C4-2B (cell line): Measurements from ENCODE around the gene FAHD1.

ENCODE experiments used
- H3K27ac ChIP-seq: fragments of 450-650 bp; 2 replicates; pipeline ENCODE4 v1.5.1; 2017
- CTCF ChIP-seq: fragments of 450-650 bp; conservative IDR thresholded peaks from 2 replicates; pipeline ENCODE4 v1.5.1; 2017; ENCODE audit warnings: mild to moderate bottlenecking
- ZFX ChIP-seq: fragments of 450-650 bp; IDR thresholded peaks from 2 replicates; pipeline ENCODE4 v1.6.1; 2017

Gene FAHD1

GRCh38 chr16:1820096-1820945 is 6.7 kb upstream of the FAHD1 start:
- H3K27ac ChIP-seq, result no peak overlapping the region
- TF ChIP-seq CTCF (no peak), ZFX (no peak)

GRCh38 chr16:1820946-1821290 is 6.1 kb upstream of the FAHD1 start:
- no peak overlapping the region for H3K27ac ChIP-seq
- TF ChIP-seq CTCF (no peak), ZFX (no peak)

- no peak overlapping the region for H3K27ac ChIP-seq
- TF ChIP-seq ZFX, result no peak
- no peak for TF ChIP-seq CTCF
Observed at GRCh38 chr16:1821861-1822611, 5.0 kb upstream of the FAHD1 start.

GRCh38 chr16:1822801-1823200 is 4.2 kb upstream of the FAHD1 start:
- no peak for TF ChIP-seq CTCF
- H3K27ac ChIP-seq, result no peak overlapping the region

GRCh38 chr16:1823821-1824220 is 3.2 kb upstream of the FAHD1 start:
- TF ChIP-seq ZFX (no peak), CTCF (no peak)
- no peak overlapping the region for H3K27ac ChIP-seq

- peak overlapping the region; percentile 95; the same call in 1 of the 2 replicates for H3K27ac ChIP-seq
- TF ChIP-seq CTCF (no peak), ZFX (no peak)
Observed at GRCh38 chr16:1825381-1825863, 1.6 kb upstream of the FAHD1 start.
